IMR-90 (cell line): ENCODE results near the gene KYAT1.

Experiments
- NFE2L2 ChIP-seq: fragments of 150-350 bp; IDR thresholded peaks from 2 replicates; pipeline ENCODE4 v1.6.1; 2016; ENCODE audit warnings: low read depth, mild to moderate bottlenecking, low read length
- POLR2A ChIP-seq: IDR thresholded peaks from 2 replicates; pipeline ENCODE4 v1.6.1; 2012; ENCODE audit warnings: mild to moderate bottlenecking, low read depth, low read length
- TF ChIP-seq, protein P1 (sequence below): conservative IDR thresholded peaks from 2 replicates; pipeline ENCODE4 v1.5.1; 2012; ENCODE audit warnings: mild to moderate bottlenecking, low read depth, low read length, improper control_type of control experiment

DNA sequence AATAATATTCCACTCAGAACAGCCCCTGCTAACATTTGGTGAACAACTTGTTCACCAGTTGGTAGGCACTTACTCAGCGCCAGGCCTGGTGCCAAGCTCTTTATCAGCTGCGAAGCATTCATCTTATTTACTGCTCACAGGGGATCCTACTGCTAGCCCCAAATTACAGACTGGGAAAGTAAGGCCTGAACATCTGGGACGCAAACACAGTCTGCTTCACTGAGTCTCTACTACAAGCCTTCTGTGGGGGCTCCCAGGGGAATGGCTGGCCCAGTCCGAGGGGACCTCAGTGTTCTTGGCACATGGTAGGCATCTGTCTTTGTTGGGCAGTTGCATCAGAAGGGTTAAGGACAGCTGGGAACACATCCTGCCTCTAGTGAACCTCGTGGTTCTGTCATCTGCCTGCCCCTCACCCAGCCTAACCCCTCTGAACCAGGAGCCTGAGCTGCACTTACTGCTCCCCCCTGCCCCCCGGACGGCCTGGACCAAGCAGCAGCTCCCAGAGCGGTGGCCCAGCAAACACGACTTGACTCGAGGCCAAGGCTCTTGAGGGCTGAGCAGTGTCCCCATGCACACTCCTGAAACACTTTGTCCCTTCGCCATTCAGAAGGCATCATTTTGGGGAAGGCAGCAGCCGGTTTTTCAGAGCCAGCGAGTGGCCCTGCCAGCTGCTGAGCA is 38.8 kb upstream of the KYAT1 start, which contains the start of gene PHYHD1:
- no peak for TF ChIP-seq NFE2L2
- TF ChIP-seq, protein P1, sequence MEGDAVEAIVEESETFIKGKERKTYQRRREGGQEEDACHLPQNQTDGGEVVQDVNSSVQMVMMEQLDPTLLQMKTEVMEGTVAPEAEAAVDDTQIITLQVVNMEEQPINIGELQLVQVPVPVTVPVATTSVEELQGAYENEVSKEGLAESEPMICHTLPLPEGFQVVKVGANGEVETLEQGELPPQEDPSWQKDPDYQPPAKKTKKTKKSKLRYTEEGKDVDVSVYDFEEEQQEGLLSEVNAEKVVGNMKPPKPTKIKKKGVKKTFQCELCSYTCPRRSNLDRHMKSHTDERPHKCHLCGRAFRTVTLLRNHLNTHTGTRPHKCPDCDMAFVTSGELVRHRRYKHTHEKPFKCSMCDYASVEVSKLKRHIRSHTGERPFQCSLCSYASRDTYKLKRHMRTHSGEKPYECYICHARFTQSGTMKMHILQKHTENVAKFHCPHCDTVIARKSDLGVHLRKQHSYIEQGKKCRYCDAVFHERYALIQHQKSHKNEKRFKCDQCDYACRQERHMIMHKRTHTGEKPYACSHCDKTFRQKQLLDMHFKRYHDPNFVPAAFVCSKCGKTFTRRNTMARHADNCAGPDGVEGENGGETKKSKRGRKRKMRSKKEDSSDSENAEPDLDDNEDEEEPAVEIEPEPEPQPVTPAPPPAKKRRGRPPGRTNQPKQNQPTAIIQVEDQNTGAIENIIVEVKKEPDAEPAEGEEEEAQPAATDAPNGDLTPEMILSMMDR = no peak
- TF ChIP-seq POLR2A = no peak
